Effector CD8-positive, alpha-beta T cell (primary cell): ENCODE results near the gene SCFD2.
A peak's percentile ranks its signal among the peaks of the same experiment; 100 is the strongest.

Experiments
- DNase-seq: peaks from one replicate; lab custom pipeline; 2025; lab: John Stamatoyannopoulos, UW

The SCFD2 gene

GRCh38 chr4:52883183-52883621 is 482.7 kb downstream of the SCFD2 start:
- DNase-seq: no peak

GRCh38 chr4:52880994-52881393 is 484.9 kb downstream of the SCFD2 start:
- no peak for DNase-seq

- DNase-seq: no peak
These were observed 486.4 kb downstream of the SCFD2 start for GRCh38 chr4:52879471-52879870.

GRCh38 chr4:52877694-52878093 is 488.2 kb downstream of the SCFD2 start:
- DNase-seq: no peak

GRCh38 chr4:52877036-52877435 is 488.8 kb downstream of the SCFD2 start:
- no peak for DNase-seq

GRCh38 chr4:52876069-52876468 is 489.8 kb downstream of the SCFD2 start:
- no peak for DNase-seq

- no peak for DNase-seq
These were observed 490.9 kb downstream of the SCFD2 start for GRCh38 chr4:52874948-52875347.

GRCh38 chr4:52873861-52874343 is 492.0 kb downstream of the SCFD2 start:
- DNase-seq: no peak

- no peak for DNase-seq
These were observed 492.7 kb downstream of the SCFD2 start for GRCh38 chr4:52873191-52873590.

GRCh38 chr4:52870225-52870624 is 495.6 kb downstream of the SCFD2 start:
- no peak for DNase-seq

GRCh38 chr4:52869656-52870055 is 496.2 kb downstream of the SCFD2 start:
- no peak for DNase-seq

GRCh38 chr4:52869196-52869595 is 496.7 kb downstream of the SCFD2 start:
- DNase-seq: no peak

- DNase-seq: no peak
These were observed 497.7 kb downstream of the SCFD2 start for GRCh38 chr4:52868133-52868532.

- DNase-seq: no peak
These were observed 498.7 kb downstream of the SCFD2 start for GRCh38 chr4:52867163-52867562.

- DNase-seq: no peak
These were observed 499.1 kb downstream of the SCFD2 start for GRCh38 chr4:52866734-52867133.

- no peak for DNase-seq
These were observed 500.6 kb downstream of the SCFD2 start for GRCh38 chr4:52865300-52865699.

GRCh38 chr4:52864793-52865192 is 501.1 kb downstream of the SCFD2 start:
- DNase-seq: no peak

GRCh38 chr4:52863324-52863723 is 502.5 kb downstream of the SCFD2 start:
- DNase-seq: no peak

- DNase-seq: no peak
These were observed 503.2 kb downstream of the SCFD2 start for GRCh38 chr4:52862639-52863161.

- peak; percentile 71 for DNase-seq
These were observed 503.8 kb downstream of the SCFD2 start, which contains the start of gene RASL11B for GRCh38 chr4:52861879-52862616. TSS of gene RASL11B (plus strand) at chr4:52862317. CDS start at chr4:52862508, 191 bp downstream.

- DNase-seq: no peak
These were observed 504.6 kb downstream of the SCFD2 start for GRCh38 chr4:52861171-52861823.

GRCh38 chr4:52860361-52860760 is 505.5 kb downstream of the SCFD2 start:
- DNase-seq: no peak

GRCh38 chr4:52856801-52857200 is 509.1 kb downstream of the SCFD2 start:
- no peak for DNase-seq
